ENCODE measurements around the gene HADH. TPM values are rescaled to one million over a fixed set of nuclear protein-coding genes. Genes with fewer than 3 reads are reported as not detected.
"Not testable (repeated sequence)": the region's sequence is repeated elsewhere in the genome, so short reads cannot be mapped to it uniquely, and the experiment has no call there.

The HADH gene
- total RNA-seq, 1 donor from 2014 or later, result 22.8 TPM

GRCh38 chr4:108048157-108048556, 58.5 kb downstream of the HADH start:
- DNase-seq (no peak), ATAC-seq (ENCODE audit: low read depth) (no peak)
- intact Hi-C loops (cut with micrococcal nuclease), result no loop called here
- H3K4me3 Mint-ChIP-seq, result no peak overlapping the region
- H3K27me3 Mint-ChIP-seq, result no peaks in the 10 kb centered on the region
- ChIA-PET POLR2A (no interaction called here), CTCF (no interaction called here)
- no peaks in the 10 kb centered on the region for H3K4me1 Mint-ChIP-seq
- H3K9me3 Mint-ChIP-seq, result no peaks in the 10 kb centered on the region
- no peak overlapping the region for H3K27ac Mint-ChIP-seq
- H3K36me3 Mint-ChIP-seq (ENCODE audit: low read depth), result no peaks in the 10 kb centered on the region
- TF ChIP-seq CTCF (IDR thresholded peaks at IDR 0.05), result no peak

DNA sequence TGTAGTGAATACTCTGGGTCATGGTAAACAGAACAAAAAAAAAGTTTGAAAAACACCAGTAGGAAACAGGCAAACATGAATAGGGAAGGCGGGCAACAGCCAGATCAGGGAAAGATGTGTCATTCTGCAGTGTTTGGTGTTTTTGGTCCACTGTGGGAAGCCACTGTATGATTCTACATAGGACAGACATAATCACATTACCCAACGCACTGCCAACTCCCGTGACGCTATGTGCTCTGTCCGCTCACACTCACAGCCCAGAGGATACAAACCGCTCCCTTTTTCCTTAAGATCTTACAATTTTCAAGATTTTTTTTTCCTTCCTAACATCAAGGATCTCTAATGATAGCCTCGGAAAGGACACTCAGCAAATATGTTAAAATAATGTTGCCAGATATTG, 59.3 kb downstream of the HADH start:
- no peak for TF ChIP-seq CTCF (IDR thresholded peaks at IDR 0.05)
- ChIA-PET POLR2A (no interaction called here), CTCF (interaction anchor here (0.8 kb wide), 1 partner anchor 30 kb away, joined by 3 read pairs; no protein-coding TSS in a partner anchor)
- Mint-ChIP-seq H3K4me1 (no peaks in the 10 kb centered on the region), H3K4me3 (no peak overlapping the region), H3K27me3 (no peaks in the 10 kb centered on the region), H3K9me3 (no peaks in the 10 kb centered on the region), H3K27ac (no peak overlapping the region), H3K36me3 (ENCODE audit: low read depth) (no peaks in the 10 kb centered on the region)
- intact Hi-C loops (cut with micrococcal nuclease), result no loop called here
- no peak for ATAC-seq (ENCODE audit: low read depth)
- DNase-seq, result no peak

DNA sequence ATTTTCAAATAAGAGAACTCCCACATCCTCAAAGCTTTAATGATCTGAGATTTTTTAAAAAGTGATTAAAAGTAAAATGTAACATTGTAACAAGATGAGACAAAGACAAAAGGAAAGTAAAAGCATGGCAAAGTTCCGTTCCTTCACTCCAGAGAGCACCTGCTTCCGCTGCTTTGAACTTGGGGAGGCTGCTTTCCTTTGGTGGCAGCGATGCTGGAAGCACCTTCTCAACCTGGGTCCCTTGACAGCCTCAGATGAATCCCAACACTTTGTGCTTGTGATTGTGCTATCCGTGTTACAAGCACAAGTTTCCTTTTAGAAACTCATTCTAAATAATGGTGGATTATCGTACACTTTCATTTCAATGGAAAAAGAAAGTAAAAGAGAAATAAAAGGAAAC, 59.7 kb downstream of the HADH start:
- no peak for DNase-seq
- intact Hi-C loops (cut with micrococcal nuclease), result no loop called here
- Mint-ChIP-seq H3K27ac (no peak overlapping the region), H3K9me3 (no peaks in the 10 kb centered on the region), H3K27me3 (no peaks in the 10 kb centered on the region), H3K36me3 (ENCODE audit: low read depth) (no peaks in the 10 kb centered on the region), H3K4me1 (no peaks in the 10 kb centered on the region), H3K4me3 (peak overlapping the region; percentile 63)
- ATAC-seq (ENCODE audit: low read depth), result no peak
- ChIA-PET POLR2A (no interaction called here), CTCF (interaction anchor here (0.8 kb wide), 1 partner anchor 30 kb away, joined by 3 read pairs; no protein-coding TSS in a partner anchor)
- TF ChIP-seq CTCF (IDR thresholded peaks at IDR 0.05), result no peak

DNA sequence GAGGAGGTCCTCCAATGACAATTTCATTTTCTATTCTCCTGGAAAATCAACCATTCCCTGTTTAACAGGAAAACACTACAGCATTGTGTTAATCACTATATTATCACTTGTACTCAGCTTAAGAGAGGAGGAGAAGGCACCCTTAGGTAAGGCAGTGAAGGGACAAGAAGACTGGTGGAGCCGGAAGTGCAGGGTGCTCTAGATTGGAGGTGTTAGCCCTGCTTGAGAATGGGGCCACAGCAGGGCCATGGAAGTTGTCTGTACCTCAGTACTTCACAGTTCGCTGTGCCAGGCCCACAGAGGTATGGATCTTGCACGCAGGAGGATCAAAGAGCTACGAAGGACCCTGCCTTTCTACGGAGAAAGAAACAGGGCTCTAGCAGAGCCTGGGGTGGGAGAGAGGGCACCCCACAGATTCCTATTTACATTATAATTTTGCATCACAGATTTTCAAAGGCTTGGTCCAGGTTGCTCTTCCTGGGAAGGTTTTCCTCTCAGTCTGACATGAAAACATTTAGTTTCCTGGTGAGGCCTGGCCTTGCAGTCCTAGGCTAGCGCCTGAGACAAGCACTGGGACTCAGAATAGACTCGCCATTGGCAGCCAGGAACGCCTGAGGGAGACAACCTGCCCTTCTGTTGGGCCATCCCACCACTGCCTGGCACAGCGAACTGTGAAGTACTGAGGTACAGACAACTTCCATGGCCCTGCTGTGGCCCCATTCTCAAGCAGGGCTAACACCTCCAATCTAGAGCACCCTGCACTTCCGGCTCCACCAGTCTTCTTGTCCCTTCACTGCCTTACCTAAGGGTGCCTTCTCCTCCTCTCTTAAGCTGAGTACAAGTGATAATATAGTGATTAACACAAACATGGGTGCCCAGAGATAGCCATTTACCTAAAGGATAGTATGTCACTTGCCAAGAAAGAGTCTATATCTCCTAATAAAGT, 60.8 kb downstream of the HADH start:
- ATAC-seq (ENCODE audit: low read depth); H3K27me3 Mint-ChIP-seq; H3K9me3 Mint-ChIP-seq; H3K27ac Mint-ChIP-seq; H3K4me1 Mint-ChIP-seq; POLR2A ChIA-PET; CTCF ChIA-PET; intact Hi-C loops (cut with micrococcal nuclease); H3K36me3 Mint-ChIP-seq (ENCODE audit: low read depth); DNase-seq; H3K4me3 Mint-ChIP-seq: not testable (repeated sequence)

GRCh38 chr4:108051343-108051742, 61.7 kb downstream of the HADH start:
- ATAC-seq (ENCODE audit: low read depth) (no peak), DNase-seq (no peak)
- intact Hi-C loops (cut with micrococcal nuclease), result no loop called here
- ChIA-PET POLR2A (no interaction called here), CTCF (no interaction called here)
- no peak for TF ChIP-seq CTCF (IDR thresholded peaks at IDR 0.05)
- Mint-ChIP-seq H3K4me1 (no peaks in the 10 kb centered on the region), H3K9me3 (no peaks in the 10 kb centered on the region), H3K27ac (no peak overlapping the region), H3K36me3 (ENCODE audit: low read depth) (no peaks in the 10 kb centered on the region), H3K27me3 (no peaks in the 10 kb centered on the region), H3K4me3 (no peak overlapping the region)

Data from activated B cell treated with CpG ODN at 0.5 μM for 24 hours (primary cell).